Erythroblast (primary cell): ENCODE data around the gene RNF19B.

ENCODE experiments used
- GATA1 ChIP-seq: IDR thresholded peaks from 2 replicates; pipeline ENCODE4 v1.6.1; 2011; ENCODE audit warnings: low read depth, mild to moderate bottlenecking, control low read depth, low read length, moderate library complexity
- POLR2A ChIP-seq: IDR thresholded peaks from 2 replicates; pipeline ENCODE4 v1.6.1; 2011; ENCODE audit warnings: mild to moderate bottlenecking, low read length

DNA sequence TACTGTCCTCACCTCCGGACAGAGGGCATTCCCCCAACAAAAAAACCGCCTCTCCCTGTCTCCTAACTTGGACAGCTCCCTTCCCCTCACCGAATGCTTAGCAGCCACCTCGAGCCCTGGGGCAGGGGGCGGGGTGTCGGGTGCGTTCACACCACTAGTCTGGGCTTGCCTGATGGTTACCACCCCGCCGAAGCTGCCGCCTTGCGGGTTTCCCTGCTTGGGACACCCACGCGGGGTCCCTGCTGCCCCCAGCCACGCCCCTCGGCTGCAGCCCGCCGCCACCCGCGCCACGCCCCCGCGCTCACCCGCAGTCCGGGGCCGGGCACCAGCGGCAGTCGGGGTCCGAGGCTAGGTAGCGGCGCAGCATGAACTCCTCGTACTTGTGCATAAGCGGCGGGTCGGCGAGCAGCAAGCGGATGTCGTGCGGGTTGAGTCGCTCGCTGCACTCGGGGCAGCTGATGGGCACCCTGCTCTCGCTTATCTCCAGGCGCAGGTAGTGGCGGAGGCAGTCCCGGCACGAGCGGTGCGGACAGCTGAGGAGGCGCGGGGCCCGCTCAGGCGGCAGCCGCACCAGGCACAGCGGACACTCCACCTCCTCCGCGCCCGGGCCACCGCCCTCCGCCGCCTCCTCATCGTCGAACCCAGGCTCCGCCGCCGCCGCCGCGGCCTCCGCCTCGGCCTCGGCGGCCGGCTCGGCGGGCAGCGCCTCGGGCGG is 706 bp downstream of the RNF19B start:
- TF ChIP-seq POLR2A (no peak), GATA1 (no peak)
